Breast epithelium (tissue), 3 donors: ENCODE data around the gene GTF2B.

Experiments used
- CTCF ChIP-seq, 3 donors: fragments of 450-650 bp; IDR thresholded peaks; one replicate each; pipeline ENCODE4 v1.5.1; 2016 to 2017; ENCODE audit warnings: antibody characterized with exemption in 3 of 3, mild to moderate bottlenecking in 3 of 3, moderate library complexity in 3 of 3
- POLR2A ChIP-seq: fragments of 450-650 bp; IDR thresholded peaks from one replicate; pipeline ENCODE4 v1.6.1; 2016; ENCODE audit warnings: antibody characterized with exemption, mild to moderate bottlenecking, moderate library complexity
- POLR2AphosphoS5 ChIP-seq, 3 donors: sonication (generic); formaldehyde crosslinking; IDR thresholded peaks; one replicate each; pipeline ENCODE4 v1.6.1; 2017; ENCODE audit warnings: antibody characterized with exemption in 3 of 3

- TF ChIP-seq POLR2A (no peak), CTCF (IDR thresholded peaks at IDR 0.05) (no peak), POLR2AphosphoS5 (IDR thresholded peaks at IDR 0.05) (no peak)
Measured at GRCh38 chr1:88885933-88886332, 5.4 kb downstream of the GTF2B start.
